Measurements from ENCODE around the gene DCP1A. TPM values are rescaled to one million over a fixed set of nuclear protein-coding genes. Genes with fewer than 3 reads are reported as not detected.
"Not testable (repeated sequence)": the region's sequence is repeated elsewhere in the genome, so short reads cannot be mapped to it uniquely, and the experiment has no call there.

Gene DCP1A
- total RNA-seq, 1 donor from 2014 or later = 5.0 TPM

- no peak overlapping the region for H3K4me3 ChIP-seq (ENCODE audit: low read depth, low read length)
- DNase-seq (ENCODE audit: low read depth) = no peak
- no peak for FAIRE-seq
- H3K36me3 ChIP-seq (ENCODE audit: control insufficient read depth, insufficient read depth, low read length) = no peaks in the 10 kb centered on the region
- no peaks in the 10 kb centered on the region for H3K27me3 ChIP-seq (ENCODE audit: control insufficient read depth, insufficient read depth, low read length)
- TF ChIP-seq CTCF (IDR thresholded peaks at IDR 0.05; ENCODE audit: insufficient read depth, low read length, severe bottlenecking) = no peak
These were observed 5.0 kb downstream of the DCP1A start for GRCh38 chr3:53342353-53342752.

- TF ChIP-seq CTCF (IDR thresholded peaks at IDR 0.05; ENCODE audit: insufficient read depth, low read length, severe bottlenecking) = no peak
- no peak for FAIRE-seq
These were observed 10.0 kb downstream of the DCP1A start for GRCh38 chr3:53337167-53337940.

GRCh38 chr3:53334742-53335141, 12.6 kb downstream of the DCP1A start:
- FAIRE-seq (no peak), DNase-seq (ENCODE audit: low read depth) (no peak)
- no peak overlapping the region for H3K4me3 ChIP-seq (ENCODE audit: low read depth, low read length)
- no peak for TF ChIP-seq CTCF (IDR thresholded peaks at IDR 0.05; ENCODE audit: insufficient read depth, low read length, severe bottlenecking)
- H3K27me3 ChIP-seq (ENCODE audit: control insufficient read depth, insufficient read depth, low read length) = no peaks in the 10 kb centered on the region
- peaks cover 3% of the 10 kb centered on the region for H3K36me3 ChIP-seq (ENCODE audit: control insufficient read depth, insufficient read depth, low read length)

More at GRCh38 chr3:53337167-53337940, 10.0 kb downstream of the DCP1A start:
- peaks cover 3% of the 10 kb centered on the region for H3K36me3 ChIP-seq (ENCODE audit: control insufficient read depth, insufficient read depth, low read length)
- H3K27me3 ChIP-seq (ENCODE audit: control insufficient read depth, insufficient read depth, low read length) = no peaks in the 10 kb centered on the region
- peak; percentile 47 for DNase-seq (ENCODE audit: low read depth)
- H3K4me3 ChIP-seq (ENCODE audit: low read depth, low read length) = no peak overlapping the region

- Histone ChIP-seq H3K4me3 (ENCODE audit: low read depth, low read length) (no peak overlapping the region), H3K36me3 (ENCODE audit: control insufficient read depth, insufficient read depth, low read length) (peaks cover 3% of the 10 kb centered on the region), H3K27me3 (ENCODE audit: control insufficient read depth, insufficient read depth, low read length) (no peaks in the 10 kb centered on the region)
- FAIRE-seq = no peak
- no peak for TF ChIP-seq CTCF (IDR thresholded peaks at IDR 0.05; ENCODE audit: insufficient read depth, low read length, severe bottlenecking)
- DNase-seq (ENCODE audit: low read depth) = peak; percentile 53
These were observed 15.5 kb downstream of the DCP1A start for GRCh38 chr3:53331871-53332270.

GRCh38 chr3:53329897-53330296, 17.4 kb downstream of the DCP1A start:
- DNase-seq (ENCODE audit: low read depth) (no peak), FAIRE-seq (no peak)
- H3K27me3 ChIP-seq (ENCODE audit: control insufficient read depth, insufficient read depth, low read length) = no peaks in the 10 kb centered on the region
- no peak overlapping the region for H3K4me3 ChIP-seq (ENCODE audit: low read depth, low read length)
- peaks cover 3% of the 10 kb centered on the region for H3K36me3 ChIP-seq (ENCODE audit: control insufficient read depth, insufficient read depth, low read length)
- TF ChIP-seq CTCF (IDR thresholded peaks at IDR 0.05; ENCODE audit: insufficient read depth, low read length, severe bottlenecking) = no peak

GRCh38 chr3:53328746-53329145, 18.6 kb downstream of the DCP1A start:
- FAIRE-seq (no peak), DNase-seq (ENCODE audit: low read depth) (no peak)
- H3K27me3 ChIP-seq (ENCODE audit: control insufficient read depth, insufficient read depth, low read length) = no peaks in the 10 kb centered on the region
- H3K4me3 ChIP-seq (ENCODE audit: low read depth, low read length) = no peak overlapping the region
- TF ChIP-seq CTCF (IDR thresholded peaks at IDR 0.05; ENCODE audit: insufficient read depth, low read length, severe bottlenecking) = no peak
- no peaks in the 10 kb centered on the region for H3K36me3 ChIP-seq (ENCODE audit: control insufficient read depth, insufficient read depth, low read length)

- not testable (repeated sequence) for FAIRE-seq; H3K27me3 ChIP-seq (ENCODE audit: control insufficient read depth, insufficient read depth, low read length); H3K36me3 ChIP-seq (ENCODE audit: control insufficient read depth, insufficient read depth, low read length); H3K4me3 ChIP-seq (ENCODE audit: low read depth, low read length)
- DNase-seq (ENCODE audit: low read depth) = peak; percentile 33
These were observed 19.4 kb downstream of the DCP1A start for GRCh38 chr3:53327986-53328385.

Data from bronchial epithelial cell (primary cell).